ENCODE results near the gene BANP. TPM values are rescaled to one million over a fixed set of nuclear protein-coding genes. Genes with fewer than 3 reads are reported as not detected.

The BANP gene
- total and polyA plus RNA-seq, 4 donors = 10.3 to 56.6 (median 20.1) TPM

- ATAC-seq (ENCODE audit: insufficient read depth, low FRiP score) (no peak), DNase-seq (peak; percentile 24 to 57 (median 24))
Observed at GRCh38 chr16:88048985-88049384, 97.8 kb downstream of the BANP start.

GRCh38 chr16:88049561-88050545 is 98.6 kb downstream of the BANP start:
- H3K27me3 ChIP-seq (ENCODE audit: control insufficient read depth in 3 of 3, insufficient read depth in 3 of 3, low read length in 2 of 3) = no peaks in the 10 kb centered on the region
- peaks cover 0 to 3% (median 0%) of the 10 kb centered on the region in 4 donors for H3K9me3 ChIP-seq (ENCODE audit: control insufficient read depth in 4 of 4, insufficient read depth in 3 of 4, low read length in 3 of 4)
- TF ChIP-seq, protein P1, sequence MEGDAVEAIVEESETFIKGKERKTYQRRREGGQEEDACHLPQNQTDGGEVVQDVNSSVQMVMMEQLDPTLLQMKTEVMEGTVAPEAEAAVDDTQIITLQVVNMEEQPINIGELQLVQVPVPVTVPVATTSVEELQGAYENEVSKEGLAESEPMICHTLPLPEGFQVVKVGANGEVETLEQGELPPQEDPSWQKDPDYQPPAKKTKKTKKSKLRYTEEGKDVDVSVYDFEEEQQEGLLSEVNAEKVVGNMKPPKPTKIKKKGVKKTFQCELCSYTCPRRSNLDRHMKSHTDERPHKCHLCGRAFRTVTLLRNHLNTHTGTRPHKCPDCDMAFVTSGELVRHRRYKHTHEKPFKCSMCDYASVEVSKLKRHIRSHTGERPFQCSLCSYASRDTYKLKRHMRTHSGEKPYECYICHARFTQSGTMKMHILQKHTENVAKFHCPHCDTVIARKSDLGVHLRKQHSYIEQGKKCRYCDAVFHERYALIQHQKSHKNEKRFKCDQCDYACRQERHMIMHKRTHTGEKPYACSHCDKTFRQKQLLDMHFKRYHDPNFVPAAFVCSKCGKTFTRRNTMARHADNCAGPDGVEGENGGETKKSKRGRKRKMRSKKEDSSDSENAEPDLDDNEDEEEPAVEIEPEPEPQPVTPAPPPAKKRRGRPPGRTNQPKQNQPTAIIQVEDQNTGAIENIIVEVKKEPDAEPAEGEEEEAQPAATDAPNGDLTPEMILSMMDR (IDR thresholded peaks at IDR 0.05; ENCODE audit: control extremely low read depth, extremely low read depth) = no peak
- no peaks in the 10 kb centered on the region for H3K4me1 ChIP-seq (ENCODE audit: control insufficient read depth in 5 of 5, insufficient read depth in 5 of 5, low read length in 5 of 5)
- H3K4me3 ChIP-seq = no peak overlapping the region
- H3K36me3 ChIP-seq (ENCODE audit: control insufficient read depth in 4 of 4, insufficient read depth in 4 of 4, low read length in 4 of 4) = peaks cover 6 to 24% (median 11%) of the 10 kb centered on the region in 4 donors
- no peak overlapping the region for H3K9ac ChIP-seq (ENCODE audit: insufficient read depth in 1 of 2, low read length in 2 of 2)
- H3K27ac ChIP-seq (ENCODE audit: low read depth in 1 of 2, low read length in 1 of 2) = no peak overlapping the region
- no peak for DNase-seq
- no peak for ATAC-seq (ENCODE audit: insufficient read depth, low FRiP score)
- 95% methylated on average over 25 of the region's 25 CpGs for WGBS, 2 donors

More at GRCh38 chr16:88048985-88049384, 97.8 kb downstream of the BANP start:
- H3K9me3 ChIP-seq (ENCODE audit: control insufficient read depth in 4 of 4, insufficient read depth in 3 of 4, low read length in 3 of 4) = peaks cover 0 to 3% (median 0%) of the 10 kb centered on the region in 4 donors
- no peaks in the 10 kb centered on the region for H3K4me1 ChIP-seq (ENCODE audit: control insufficient read depth in 5 of 5, insufficient read depth in 5 of 5, low read length in 5 of 5)
- no peak overlapping the region for H3K27ac ChIP-seq (ENCODE audit: low read depth in 1 of 2, low read length in 1 of 2)
- 87 to 91% methylated on average over 15 of the region's 15 CpGs for WGBS, 2 donors
- no peak overlapping the region for H3K4me3 ChIP-seq
- TF ChIP-seq, protein P1 (IDR thresholded peaks at IDR 0.05; ENCODE audit: control extremely low read depth, extremely low read depth) = no peak
- H3K36me3 ChIP-seq (ENCODE audit: control insufficient read depth in 4 of 4, insufficient read depth in 4 of 4, low read length in 4 of 4) = peaks cover 6 to 24% (median 11%) of the 10 kb centered on the region in 4 donors
- H3K27me3 ChIP-seq (ENCODE audit: control insufficient read depth in 3 of 3, insufficient read depth in 3 of 3, low read length in 2 of 3) = no peaks in the 10 kb centered on the region
- H3K9ac ChIP-seq (ENCODE audit: insufficient read depth in 1 of 2, low read length in 2 of 2) = no peak overlapping the region

- WGBS, 2 donors = 97 to 99% methylated on average over 22 of the region's 22 CpGs
- Histone ChIP-seq H3K4me1 (ENCODE audit: control insufficient read depth in 5 of 5, insufficient read depth in 5 of 5, low read length in 5 of 5) (no peaks in the 10 kb centered on the region), H3K9me3 (ENCODE audit: control insufficient read depth in 4 of 4, insufficient read depth in 3 of 4, low read length in 3 of 4) (peaks cover 0 to 3% (median 0%) of the 10 kb centered on the region in 4 donors), H3K27ac (ENCODE audit: low read depth in 1 of 2, low read length in 1 of 2) (no peak overlapping the region), H3K27me3 (ENCODE audit: control insufficient read depth in 3 of 3, insufficient read depth in 3 of 3, low read length in 2 of 3) (no peaks in the 10 kb centered on the region), H3K9ac (ENCODE audit: insufficient read depth in 1 of 2, low read length in 2 of 2) (no peak overlapping the region), H3K36me3 (ENCODE audit: control insufficient read depth in 4 of 4, insufficient read depth in 4 of 4, low read length in 4 of 4) (peaks cover 6 to 15% (median 10%) of the 10 kb centered on the region in 4 donors), H3K4me3 (no peak overlapping the region)
- ATAC-seq (ENCODE audit: insufficient read depth, low FRiP score) (no peak), DNase-seq (no peak)
- TF ChIP-seq, protein P1 (IDR thresholded peaks at IDR 0.05; ENCODE audit: control extremely low read depth, extremely low read depth) = no peak
Observed at GRCh38 chr16:88050952-88051660, 99.9 kb downstream of the BANP start.

Data from lung (tissue), 12 donors.